Central memory CD8-positive, alpha-beta T cell (primary cell): ENCODE results near the gene MYLK2.

Experiments
- ATAC-seq: fragments of 150-1000 bp; cut with Tn5 transposase; replicated peaks from 2 replicates; pipeline ENCODE4 v1.10.0; 2022; ENCODE audit warnings: mild to moderate bottlenecking, moderate FRiP score, moderate number of reproducible peaks; ENCODE audit not compliant: poor library complexity, severe bottlenecking; ENCODE audit errors: extremely low read depth
- DNase-seq, 2 donors: peaks; one replicate each; pipeline ENCODE4 v3.0.0; 2021; ENCODE audit warnings: low spot score in 2 of 2
- H3K27ac Mint-ChIP-seq: one replicate; pipeline ENCODE4 v1.8.0; 2022; ENCODE audit warnings: low read depth, mild to moderate bottlenecking, moderate library complexity, mixed read lengths
- H3K27me3 Mint-ChIP-seq: one replicate; pipeline ENCODE4 v1.8.0; 2022; ENCODE audit warnings: mixed read lengths
- H3K36me3 Mint-ChIP-seq: one replicate; pipeline ENCODE4 v1.8.0; 2022; ENCODE audit warnings: mild to moderate bottlenecking, moderate library complexity, mixed read lengths; ENCODE audit not compliant: insufficient read depth
- H3K4me1 Mint-ChIP-seq: one replicate; pipeline ENCODE4 v1.8.0; 2022; ENCODE audit warnings: mixed read lengths
- H3K4me3 Mint-ChIP-seq: one replicate; pipeline ENCODE4 v1.8.0; 2022; ENCODE audit warnings: mild to moderate bottlenecking, moderate library complexity, mixed read lengths
- H3K9me3 Mint-ChIP-seq: one replicate; pipeline ENCODE4 v1.8.0; 2022; ENCODE audit warnings: mixed read lengths

Gene MYLK2

DNA sequence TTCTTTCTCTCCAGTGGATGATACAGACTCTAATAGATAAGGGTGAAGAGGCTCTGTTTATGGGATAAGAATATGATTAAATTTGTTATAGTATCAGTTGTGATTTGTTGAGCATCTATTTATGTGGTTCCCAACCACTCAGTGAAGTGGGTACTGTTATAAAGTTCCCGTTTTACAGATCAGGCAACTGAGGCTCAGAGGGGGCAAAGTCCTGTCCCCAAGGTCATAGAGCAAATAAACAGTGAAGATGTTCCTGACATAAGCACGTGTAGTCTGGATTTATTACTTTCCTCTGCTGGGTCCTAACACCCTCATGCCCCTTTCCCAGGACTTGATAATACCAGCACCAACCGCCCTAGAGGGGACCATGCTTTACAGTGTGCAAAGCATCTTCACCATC is 47.1 kb downstream of the MYLK2 start:
- H3K27ac Mint-ChIP-seq = no peak overlapping the region
- H3K4me3 Mint-ChIP-seq = no peak overlapping the region
- peaks cover 32% of the 10 kb centered on the region for H3K27me3 Mint-ChIP-seq
- H3K4me1 Mint-ChIP-seq = peaks cover 25% of the 10 kb centered on the region
- DNase-seq = no peak
- no peak for ATAC-seq
- no peaks in the 10 kb centered on the region for H3K9me3 Mint-ChIP-seq
- peaks cover 4% of the 10 kb centered on the region for H3K36me3 Mint-ChIP-seq

- DNase-seq = no peak
- Mint-ChIP-seq H3K27ac (peak overlapping the region; percentile 52), H3K9me3 (no peaks in the 10 kb centered on the region), H3K27me3 (peaks cover 56% of the 10 kb centered on the region), H3K4me1 (peaks cover 19% of the 10 kb centered on the region), H3K4me3 (peak overlapping the region; percentile 83), H3K36me3 (peaks cover 1% of the 10 kb centered on the region)
- ATAC-seq = no peak
Observed at GRCh38 chr20:31868853-31869672, 49.9 kb downstream of the MYLK2 start.

DNA sequence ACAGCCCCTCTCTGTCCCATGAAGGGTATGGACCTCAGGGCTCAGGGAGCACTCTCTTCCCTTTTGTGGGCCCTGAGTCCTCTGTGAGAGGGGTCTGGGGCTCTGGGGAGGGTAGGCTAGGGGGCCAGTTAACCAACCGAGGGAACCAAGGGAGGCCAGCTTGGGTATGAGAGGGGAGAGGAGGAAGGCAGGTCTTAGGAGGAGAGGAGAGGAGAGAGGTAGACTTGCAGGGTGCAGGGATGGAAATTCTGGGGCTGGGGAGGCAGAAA is 50.5 kb downstream of the MYLK2 start:
- Mint-ChIP-seq H3K36me3 (peaks cover 1% of the 10 kb centered on the region), H3K27me3 (peaks cover 56% of the 10 kb centered on the region), H3K27ac (peak overlapping the region; percentile 52), H3K4me3 (peak overlapping the region; percentile 83), H3K4me1 (peaks cover 19% of the 10 kb centered on the region), H3K9me3 (no peaks in the 10 kb centered on the region)
- ATAC-seq (no peak), DNase-seq (no peak)

DNA sequence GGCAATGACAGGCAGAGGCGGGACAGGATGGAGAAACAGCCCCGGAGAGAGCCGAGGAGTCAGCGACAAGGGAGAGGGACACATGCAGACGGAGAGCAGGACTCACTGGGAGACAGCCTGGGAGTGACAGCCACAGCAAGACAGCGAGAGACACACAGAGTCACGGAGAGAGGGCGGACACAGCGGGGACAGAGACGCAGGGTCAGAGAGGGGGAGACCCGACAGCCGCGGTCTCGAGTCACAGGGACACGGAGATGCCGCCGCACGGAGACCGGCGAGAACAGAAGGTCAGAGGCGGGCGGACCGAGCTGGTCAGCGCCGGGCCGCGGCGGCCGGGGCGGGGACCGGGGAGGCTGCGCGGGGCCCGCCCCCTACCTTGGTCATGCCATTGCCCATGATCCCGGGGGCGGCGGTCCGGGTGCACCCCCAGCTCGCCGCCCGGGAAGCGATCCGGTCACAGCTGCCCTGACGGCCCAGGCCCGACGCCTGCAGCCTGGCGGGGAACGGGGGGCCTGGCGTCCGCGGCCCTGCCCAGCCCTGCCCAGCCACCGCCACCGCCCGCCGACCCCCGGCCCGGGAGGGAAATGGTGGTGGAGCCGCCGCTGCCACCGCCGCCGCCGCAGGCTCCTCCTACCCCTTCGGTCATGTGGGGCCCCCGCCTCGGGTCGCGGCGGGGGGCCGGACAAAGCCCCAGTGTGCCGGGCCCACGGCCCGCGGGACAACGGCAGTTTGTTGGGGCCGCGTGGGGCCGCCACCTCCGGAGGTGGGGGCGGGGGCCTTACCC is 51.0 kb downstream of the MYLK2 start, which contains the start of the genes DUSP15 and TTLL9:
DUSP15 (minus strand) TSS at position 586 of the 784 bp plus-strand sequence; CDS start at position 396, 190 bp downstream.
TTLL9 (plus strand) TSS at position 693 of the 784 bp plus-strand sequence. CDS start 493 bp downstream, outside the sequence.
- Mint-ChIP-seq H3K27ac (peak within 1 kb of the TSS; percentile 52), H3K36me3 (peaks cover 1% of the 10 kb centered on the region), H3K4me1 (peaks cover 19% of the 10 kb centered on the region), H3K27me3 (peaks cover 56% of the 10 kb centered on the region), H3K9me3 (no peaks in the 10 kb centered on the region), H3K4me3 (peak within 1 kb of the TSS; percentile 83)
- ATAC-seq = peak; percentile 31
- DNase-seq = no peak

DNA sequence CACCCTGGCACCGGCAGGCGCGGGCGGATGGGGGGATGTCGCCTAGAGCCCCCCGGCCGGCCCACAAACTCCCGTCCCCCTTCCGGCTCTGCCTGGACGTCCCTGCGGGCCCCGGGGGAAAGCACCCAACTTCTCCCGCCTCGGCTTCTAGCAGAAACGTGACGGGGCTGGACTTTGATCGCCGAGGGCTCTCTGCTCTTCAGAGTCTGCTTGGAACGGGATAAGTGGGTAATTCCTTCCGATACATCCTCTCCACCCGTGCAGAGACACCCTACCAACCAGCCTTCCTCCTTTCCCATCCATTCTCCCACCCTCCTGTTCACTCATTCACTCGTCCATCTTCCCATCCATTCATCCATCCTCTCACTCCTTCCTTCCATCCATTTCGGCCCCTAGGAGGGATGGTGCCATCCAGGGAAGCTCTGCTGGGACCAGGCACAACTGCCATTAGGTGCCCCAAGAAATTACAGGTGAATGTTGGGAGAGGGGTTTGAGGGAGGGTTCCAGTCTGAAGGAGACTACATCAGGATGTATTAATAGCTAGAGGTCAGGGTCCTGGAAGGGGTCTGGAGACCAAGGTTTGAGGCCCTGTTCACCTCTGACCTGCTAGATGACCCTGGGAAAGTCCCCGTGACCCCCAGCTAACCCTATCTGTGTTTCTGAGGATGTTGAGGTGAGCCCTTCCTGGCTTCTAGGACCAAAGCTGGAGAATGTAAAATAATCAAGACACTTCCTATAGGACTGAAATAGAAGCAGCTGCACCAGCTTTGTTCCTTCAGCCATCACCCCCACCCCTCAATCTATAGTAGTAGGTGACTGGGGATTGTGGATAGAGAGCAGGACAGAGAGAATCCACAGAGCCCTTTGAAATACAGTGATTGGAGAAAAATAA is 51.8 kb downstream of the MYLK2 start:
- Mint-ChIP-seq H3K27me3 (peaks cover 56% of the 10 kb centered on the region), H3K4me3 (peak overlapping the region; percentile 77), H3K9me3 (no peaks in the 10 kb centered on the region), H3K27ac (no peak overlapping the region), H3K4me1 (peaks cover 19% of the 10 kb centered on the region), H3K36me3 (peaks cover 1% of the 10 kb centered on the region)
- DNase-seq (no peak), ATAC-seq (no peak)

DNA sequence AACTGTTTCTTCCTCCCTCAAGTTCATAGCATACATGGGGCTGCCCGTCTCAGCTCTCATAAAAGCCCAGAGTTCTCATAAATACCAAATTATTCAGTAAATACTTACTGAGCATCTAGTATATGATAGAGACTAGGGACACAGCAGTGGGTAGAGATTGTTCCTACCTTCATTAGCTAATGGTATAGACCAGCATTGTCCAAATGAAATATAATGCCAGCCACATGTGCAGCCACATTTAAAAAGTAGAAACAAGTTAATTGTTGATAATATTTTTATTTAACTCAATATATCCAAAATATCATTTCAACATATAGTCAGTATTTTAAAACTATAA is 52.4 kb downstream of the MYLK2 start:
- peaks cover 56% of the 10 kb centered on the region for H3K27me3 Mint-ChIP-seq
- ATAC-seq (no peak), DNase-seq (no peak)
- no peak overlapping the region for H3K27ac Mint-ChIP-seq
- H3K4me1 Mint-ChIP-seq = peaks cover 19% of the 10 kb centered on the region
- H3K36me3 Mint-ChIP-seq = peaks cover 1% of the 10 kb centered on the region
- H3K9me3 Mint-ChIP-seq = no peaks in the 10 kb centered on the region
- H3K4me3 Mint-ChIP-seq = peak overlapping the region; percentile 77

DNA sequence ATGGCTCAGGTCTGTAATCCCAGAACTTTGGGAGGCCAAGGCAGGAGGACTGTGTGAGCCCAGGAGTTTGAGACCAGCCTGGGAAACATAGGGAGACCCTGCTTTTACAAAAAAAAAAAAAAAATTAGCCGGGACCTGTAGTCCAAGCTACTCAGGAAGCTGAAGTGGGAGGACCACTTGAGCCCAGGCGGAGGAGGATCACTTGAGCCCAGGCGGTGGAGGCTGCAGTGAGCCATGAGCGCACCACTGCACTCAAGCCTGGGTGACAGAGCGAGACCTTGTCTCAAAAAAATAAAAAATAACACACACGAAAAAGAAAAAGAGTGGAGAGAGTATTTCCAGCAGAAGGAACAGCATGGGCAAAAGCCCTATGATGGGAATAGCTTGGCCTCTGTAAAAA is 53.2 kb downstream of the MYLK2 start:
- H3K36me3 Mint-ChIP-seq = peaks cover 1% of the 10 kb centered on the region
- H3K27me3 Mint-ChIP-seq = peaks cover 56% of the 10 kb centered on the region
- no peak overlapping the region for H3K4me3 Mint-ChIP-seq
- no peaks in the 10 kb centered on the region for H3K9me3 Mint-ChIP-seq
- ATAC-seq = no peak
- no peak overlapping the region for H3K27ac Mint-ChIP-seq
- no peak for DNase-seq
- H3K4me1 Mint-ChIP-seq = peaks cover 19% of the 10 kb centered on the region

DNA sequence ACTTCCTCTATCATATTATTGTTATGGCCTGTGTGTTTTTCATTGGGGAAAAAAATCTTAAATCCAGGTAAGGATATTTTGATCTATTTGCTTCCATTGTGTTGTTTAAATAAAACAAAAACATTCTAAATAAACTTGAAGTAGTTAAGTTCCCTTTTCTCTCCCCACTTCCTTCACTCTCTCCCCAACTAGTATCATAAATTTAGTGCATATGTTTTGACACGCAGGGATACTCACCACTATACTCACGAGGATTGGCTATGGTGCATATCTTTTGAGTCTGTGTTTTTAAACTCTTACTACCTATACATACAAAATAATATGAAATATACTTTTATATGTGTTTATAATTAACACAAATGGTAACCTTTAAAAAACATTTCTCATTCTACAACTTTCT is 56.5 kb downstream of the MYLK2 start:
- H3K4me3 Mint-ChIP-seq = no peak overlapping the region
- peaks cover 45% of the 10 kb centered on the region for H3K27me3 Mint-ChIP-seq

GRCh38 chr20:31877684-31878083 is 58.5 kb downstream of the MYLK2 start:
- no peak overlapping the region for H3K27ac Mint-ChIP-seq
- peaks cover 25% of the 10 kb centered on the region for H3K27me3 Mint-ChIP-seq
- H3K4me1 Mint-ChIP-seq = peaks cover 20% of the 10 kb centered on the region
- no peak overlapping the region for H3K4me3 Mint-ChIP-seq
- DNase-seq (no peak), ATAC-seq (no peak)
- H3K9me3 Mint-ChIP-seq = no peaks in the 10 kb centered on the region
- H3K36me3 Mint-ChIP-seq = peaks cover 2% of the 10 kb centered on the region

More for the DNA sequence above, 56.5 kb downstream of the MYLK2 start:
- H3K36me3 Mint-ChIP-seq = peaks cover 2% of the 10 kb centered on the region
- no peak for ATAC-seq
- no peaks in the 10 kb centered on the region for H3K9me3 Mint-ChIP-seq
- no peak overlapping the region for H3K27ac Mint-ChIP-seq
- DNase-seq = no peak
- H3K4me1 Mint-ChIP-seq = peaks cover 18% of the 10 kb centered on the region

- ATAC-seq = peak; percentile 85
- H3K27ac Mint-ChIP-seq = peak overlapping the region; percentile 89
- H3K4me1 Mint-ChIP-seq = peaks cover 20% of the 10 kb centered on the region
- H3K36me3 Mint-ChIP-seq = peaks cover 2% of the 10 kb centered on the region
- H3K9me3 Mint-ChIP-seq = no peaks in the 10 kb centered on the region
- peak; percentile 45 to 49 for DNase-seq
- peak overlapping the region; percentile 92 for H3K4me3 Mint-ChIP-seq
- H3K27me3 Mint-ChIP-seq = peaks cover 16% of the 10 kb centered on the region
Observed at GRCh38 chr20:31879143-31879987, 60.2 kb downstream of the MYLK2 start.

- H3K27ac Mint-ChIP-seq = no peak overlapping the region
- H3K36me3 Mint-ChIP-seq = peaks cover 2% of the 10 kb centered on the region
- peaks cover 34% of the 10 kb centered on the region for H3K27me3 Mint-ChIP-seq
- DNase-seq (no peak), ATAC-seq (no peak)
- H3K9me3 Mint-ChIP-seq = no peaks in the 10 kb centered on the region
- no peak overlapping the region for H3K4me3 Mint-ChIP-seq
- H3K4me1 Mint-ChIP-seq = peaks cover 20% of the 10 kb centered on the region
Observed at GRCh38 chr20:31881945-31882344, 62.8 kb downstream of the MYLK2 start.
